ENCODE data around the gene ELF2.
"Not testable (repeated sequence)": the region's sequence is repeated elsewhere in the genome, so short reads cannot be mapped to it uniquely, and the experiment has no call there.

ELF2 gene

DNA sequence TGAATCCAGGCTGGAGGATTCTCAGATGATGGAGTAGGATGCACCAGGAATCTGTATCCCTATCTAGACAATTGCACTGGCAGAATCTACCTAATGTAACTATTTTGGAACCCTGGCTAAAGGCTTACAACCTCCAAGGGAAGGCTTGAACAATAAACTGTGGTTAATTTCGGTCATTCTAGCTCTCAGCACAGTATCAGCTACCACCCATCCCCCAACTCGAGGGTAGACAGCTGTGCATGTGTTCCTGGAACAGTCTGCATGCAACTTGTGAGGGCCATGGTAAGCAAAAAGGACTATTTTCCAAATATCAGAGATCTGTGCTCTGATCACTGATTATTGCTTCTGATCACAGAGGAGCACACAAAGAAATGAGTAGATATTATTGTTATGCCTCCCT lies 34.0 kb downstream of the ELF2 start:
- DNase-seq, result peak in 1 of 5 experiments; percentile 31

DNA sequence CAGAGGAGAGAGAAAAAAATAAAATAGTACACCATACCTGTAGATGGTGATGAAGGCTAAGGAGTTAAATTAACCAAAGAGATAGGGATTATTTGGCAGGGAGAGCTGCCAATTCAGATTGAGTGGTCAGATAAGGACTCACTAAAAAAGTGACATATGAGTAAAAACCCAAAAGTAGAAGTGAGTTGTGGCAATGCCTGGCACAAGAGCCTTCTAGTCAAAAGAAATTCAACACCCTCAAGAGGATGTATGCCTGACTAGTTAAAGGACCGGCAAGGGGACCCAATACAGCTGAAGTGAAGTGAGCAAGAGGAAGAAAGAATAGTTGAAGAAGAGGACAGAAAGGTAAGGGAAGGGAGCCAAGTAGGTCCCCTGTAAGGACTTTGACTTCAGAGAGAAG lies 34.9 kb downstream of the ELF2 start:
- DNase-seq, result peak in 1 of 5 experiments; percentile 81

DNA sequence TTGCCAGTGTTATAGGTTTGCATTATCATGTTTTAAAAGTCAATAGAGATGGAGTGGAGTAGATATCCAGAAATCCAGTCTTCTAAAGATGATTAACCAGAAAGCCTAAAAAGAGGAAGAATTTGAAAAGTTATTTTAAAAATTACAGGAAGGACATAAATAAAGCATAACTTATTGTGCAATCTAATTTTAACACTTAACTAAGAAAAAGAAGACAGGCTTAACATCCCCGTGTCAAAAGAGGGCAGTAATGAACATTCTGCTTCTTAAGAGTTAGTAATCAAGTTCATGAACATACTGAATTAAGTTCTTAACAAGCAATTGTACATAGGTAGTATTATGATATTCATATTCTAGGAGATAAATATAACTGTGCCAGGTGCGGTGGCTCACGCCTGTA lies 39.3 kb downstream of the ELF2 start:
- DNase-seq, result no peak

DNA sequence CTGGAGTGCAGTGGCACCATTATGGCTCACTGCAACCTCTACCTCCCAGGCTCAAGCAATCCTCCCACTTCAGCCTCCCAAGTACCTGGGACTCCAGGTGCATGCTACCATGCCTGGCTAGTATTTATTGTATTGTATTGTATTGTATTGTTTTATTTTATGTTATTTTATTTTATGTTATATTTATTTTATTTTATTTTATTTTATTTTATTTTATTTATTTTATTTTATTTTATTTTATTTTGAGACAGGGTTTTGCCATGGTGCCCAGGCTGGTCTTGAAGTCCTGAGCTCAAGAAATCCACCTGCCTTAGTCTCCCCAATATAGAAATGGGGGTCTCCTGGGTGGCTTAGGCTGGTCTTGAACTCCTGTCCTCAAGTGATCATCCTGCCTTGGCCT lies 42.6 kb downstream of the ELF2 start:
- DNase-seq, result no peak

DNA sequence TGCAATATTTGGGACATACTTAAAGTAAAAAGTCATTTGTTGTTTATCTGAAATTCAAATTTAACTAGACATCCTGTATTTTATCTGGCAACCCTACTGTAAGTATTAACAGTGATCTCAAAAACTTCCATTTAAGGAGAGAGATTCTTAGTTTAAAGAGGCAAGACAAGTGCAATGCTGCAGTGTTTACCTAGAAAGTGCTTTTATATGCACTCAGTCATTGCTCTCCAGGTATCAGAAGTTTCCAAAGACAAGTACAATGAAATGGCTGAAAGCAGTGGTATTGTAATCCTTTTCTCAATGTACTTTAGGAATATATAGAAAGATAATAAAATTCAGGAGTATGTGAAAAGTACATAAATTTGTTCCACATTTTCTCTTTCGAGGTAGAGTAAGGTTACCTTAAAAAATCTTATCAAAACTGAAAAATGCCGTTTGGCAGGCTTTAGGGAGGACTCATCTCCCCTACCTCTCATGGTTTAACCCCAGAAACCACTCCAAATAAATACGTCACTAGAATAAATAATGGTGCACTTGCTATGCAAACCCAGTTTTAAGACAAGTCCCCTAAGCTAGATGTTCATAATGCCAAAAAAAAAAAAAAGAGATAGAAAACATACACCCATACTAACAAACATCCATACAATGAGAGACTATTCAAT lies 45.7 kb downstream of the ELF2 start:
- DNase-seq, result no peak

DNA sequence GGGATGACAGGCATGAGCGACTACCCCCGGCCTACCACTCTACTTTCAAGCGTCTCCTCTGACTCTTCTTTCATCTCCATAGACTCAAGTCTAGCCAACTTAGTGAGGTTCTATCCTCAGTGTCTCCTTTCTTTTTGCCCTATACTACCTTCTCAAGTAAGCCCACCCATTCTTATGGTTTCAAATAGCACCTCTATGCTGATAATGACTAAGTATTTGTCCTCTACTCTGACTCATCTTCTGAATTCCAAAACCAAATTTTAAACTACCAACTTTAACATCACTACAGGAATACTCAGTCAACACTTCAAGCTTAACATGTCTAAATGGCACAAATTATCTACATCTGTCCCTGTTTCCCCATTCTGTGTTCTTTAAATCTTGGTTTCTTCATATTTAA lies 47.8 kb downstream of the ELF2 start:
- DNase-seq, result no peak

DNA sequence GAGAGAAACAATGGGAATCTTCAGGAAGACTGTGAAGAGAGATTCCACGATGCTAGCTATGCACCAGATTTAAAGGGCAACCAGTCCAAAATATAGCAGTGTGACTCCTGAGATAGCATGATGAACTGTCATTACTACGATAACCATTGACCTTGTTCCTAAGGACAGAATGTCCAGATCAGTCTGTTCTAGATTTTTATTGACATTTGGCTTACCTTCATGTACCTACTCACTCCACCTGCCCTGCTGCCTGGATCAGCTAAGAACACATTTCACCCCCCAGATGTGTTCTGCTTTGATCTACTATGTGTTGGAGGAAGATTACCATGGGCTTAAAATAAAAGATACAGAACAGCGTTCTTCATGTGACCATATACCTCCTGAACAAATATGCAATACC lies 50.1 kb downstream of the ELF2 start:
- DNase-seq, result no peak

DNA sequence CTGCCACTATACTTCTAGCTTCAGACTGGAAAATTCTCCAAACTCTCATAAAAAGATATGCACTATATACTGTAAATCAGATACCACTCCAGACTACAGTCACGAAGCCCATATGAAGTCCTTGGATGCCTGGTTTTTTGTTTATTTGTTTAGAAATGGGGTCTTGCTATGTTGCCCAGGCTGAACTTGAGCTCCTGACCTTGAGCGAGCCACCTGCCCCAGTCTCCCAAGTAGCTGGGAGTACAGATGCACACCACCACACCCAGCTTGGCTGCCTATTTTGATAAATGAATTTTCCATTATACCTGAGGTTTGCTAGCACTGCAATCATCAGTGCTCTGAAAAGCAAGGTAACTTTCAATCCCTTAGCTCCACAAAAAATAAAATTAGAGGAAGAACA lies 53.1 kb downstream of the ELF2 start:
- no peak for DNase-seq

DNA sequence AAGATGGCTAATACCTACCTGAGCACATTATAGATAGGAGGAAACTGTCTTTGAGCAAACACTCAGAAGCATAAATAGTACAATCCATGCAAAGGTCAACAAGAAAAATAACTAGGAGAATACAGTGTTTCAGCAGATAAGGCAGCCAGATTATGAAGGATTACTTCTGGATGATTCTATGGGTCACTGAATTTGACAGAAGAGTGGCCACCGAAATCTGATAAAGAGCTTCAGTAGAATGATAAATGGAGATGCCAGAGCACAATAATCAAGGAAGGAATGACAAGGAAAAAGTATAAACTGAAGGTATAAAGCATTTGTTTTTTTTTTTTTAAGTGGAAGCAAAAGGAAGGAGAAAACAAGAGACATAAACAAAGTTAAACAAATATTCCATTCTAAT lies 58.7 kb downstream of the ELF2 start:
- DNase-seq, result no peak

DNA sequence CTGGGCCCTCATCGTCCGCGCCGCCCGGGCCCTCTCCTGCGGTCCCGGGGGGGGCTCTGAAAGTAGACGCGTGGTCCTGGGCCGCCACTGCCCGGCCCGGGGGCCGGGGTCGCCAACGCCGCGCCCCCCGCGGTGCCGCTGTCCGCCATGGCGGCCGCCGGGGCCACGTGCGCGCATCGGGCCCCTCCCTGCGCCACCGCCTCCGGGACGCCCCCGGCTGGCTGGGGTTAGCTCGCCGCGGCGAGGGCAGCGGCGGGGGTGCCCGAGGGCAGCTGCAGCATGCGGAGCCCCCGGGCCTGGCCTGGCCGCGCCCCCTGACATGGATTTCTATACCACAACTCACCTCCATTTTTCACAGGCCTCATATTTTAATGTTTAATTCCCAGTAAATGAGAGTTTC lies 61.8 kb downstream of the ELF2 start:
- DNase-seq, result no peak

DNA sequence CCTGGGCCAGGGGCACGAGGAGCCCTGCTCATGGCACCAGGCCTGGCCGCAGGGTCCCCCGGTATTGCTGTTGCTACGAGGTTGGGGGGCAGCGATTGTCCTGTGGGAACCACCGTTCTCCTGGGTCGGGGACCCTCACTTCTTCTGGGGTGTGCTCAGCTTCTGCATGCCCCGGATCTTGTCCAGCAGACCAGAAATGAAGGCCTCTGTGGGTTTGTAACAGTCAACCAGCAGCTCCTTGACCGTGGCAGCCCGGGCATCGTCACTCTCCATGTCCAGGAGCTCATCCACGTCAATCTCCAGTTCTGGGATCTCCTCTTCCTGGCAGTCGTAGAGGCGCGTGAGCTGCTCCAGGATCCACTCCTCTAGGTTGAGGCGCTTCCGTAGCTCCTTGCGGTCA lies 62.2 kb downstream of the ELF2 start:
- not testable (repeated sequence) for DNase-seq

DNA sequence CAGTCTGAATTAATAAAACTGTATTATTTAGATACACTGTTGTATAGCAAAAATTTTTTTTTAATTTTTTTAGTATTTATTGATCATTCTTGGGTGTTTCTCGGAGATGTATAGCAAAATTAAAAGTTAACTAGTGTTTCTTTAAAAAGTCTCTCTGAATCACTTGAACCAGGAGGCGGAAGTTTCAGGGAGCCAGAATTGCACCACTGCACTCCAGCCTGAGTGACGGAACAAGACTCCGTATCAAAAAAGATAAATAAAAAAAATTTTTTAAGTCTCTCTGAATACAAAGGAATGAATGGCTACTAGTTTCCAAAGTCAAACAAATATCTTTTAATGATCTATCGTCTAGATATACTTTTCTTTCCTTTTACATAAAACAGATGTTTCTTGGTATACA lies 64.4 kb downstream of the ELF2 start:
- DNase-seq, result no peak

DNA sequence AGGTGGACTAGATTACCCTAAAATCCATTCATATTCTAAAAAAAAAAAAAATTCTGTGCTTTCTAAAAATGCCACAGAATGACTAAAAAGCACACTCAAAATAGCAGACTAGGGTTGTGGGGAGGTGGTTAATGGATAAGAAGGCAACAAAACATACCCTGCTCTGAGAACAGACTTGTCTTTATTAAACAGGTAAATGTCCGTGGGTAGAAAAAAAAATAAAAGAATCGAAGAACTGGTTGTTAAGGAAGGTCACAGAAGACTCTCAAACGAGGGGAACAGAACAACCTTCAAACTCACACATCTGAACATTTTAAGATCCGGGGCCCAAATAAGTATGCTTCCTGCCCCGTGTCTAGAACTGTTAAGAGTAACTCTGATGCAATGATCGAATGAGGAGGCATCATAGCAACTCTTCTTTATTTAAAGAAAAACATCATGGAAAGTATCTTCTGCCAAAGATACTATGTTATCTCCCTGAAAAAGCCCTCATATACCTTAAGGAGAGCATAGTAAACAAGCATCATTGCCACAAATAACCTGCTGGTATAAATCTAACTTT lies 68.4 kb downstream of the ELF2 start:
- DNase-seq, result no peak

DNA sequence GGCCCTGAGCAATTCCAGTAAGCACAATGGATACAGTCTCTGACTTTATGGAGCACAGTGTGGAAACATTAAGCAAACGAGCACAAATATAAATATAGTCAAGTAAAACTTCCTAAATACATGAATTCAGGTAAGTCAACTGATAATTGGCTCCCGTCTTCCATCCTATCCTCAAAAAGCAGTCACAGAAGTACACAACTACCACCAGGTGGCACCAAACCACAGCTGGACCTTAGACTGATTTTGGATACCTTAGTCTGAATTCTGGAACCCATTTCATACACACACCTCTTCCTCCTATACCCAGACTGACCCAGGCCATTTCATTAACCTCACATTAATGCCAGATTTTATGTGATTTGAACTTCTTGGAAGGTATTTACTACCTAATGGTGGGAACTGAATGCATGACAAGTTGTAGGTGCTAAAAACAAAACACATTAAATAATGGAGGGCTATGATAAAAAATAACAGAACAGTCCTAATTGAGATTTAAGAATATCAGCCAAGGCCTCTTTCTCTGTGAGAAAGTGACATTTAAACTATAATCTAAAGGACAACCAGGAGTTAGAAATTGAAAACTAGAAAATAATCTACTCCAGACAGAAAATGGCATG lies 77.5 kb downstream of the ELF2 start:
- peak; percentile 22 to 79 (median 50) for DNase-seq

DNA sequence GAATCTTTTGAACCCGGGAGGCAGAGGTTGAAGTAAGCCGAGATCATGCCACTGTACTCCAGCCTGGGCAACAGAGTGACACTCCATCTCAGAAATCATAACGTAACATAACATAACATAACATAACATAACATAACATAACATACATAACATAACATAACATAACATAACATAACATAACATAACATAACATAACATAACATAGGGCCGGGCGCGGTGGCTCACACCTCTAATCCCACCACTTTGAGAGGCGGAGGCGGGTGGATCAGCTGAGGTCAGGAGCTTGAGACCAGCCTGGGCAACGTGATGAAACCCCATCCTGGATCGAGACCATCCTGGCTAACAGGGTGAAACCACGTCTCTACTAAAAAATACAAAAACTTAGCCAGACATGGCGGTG lies 84.7 kb downstream of the ELF2 start:
- DNase-seq, result no peak

DNA sequence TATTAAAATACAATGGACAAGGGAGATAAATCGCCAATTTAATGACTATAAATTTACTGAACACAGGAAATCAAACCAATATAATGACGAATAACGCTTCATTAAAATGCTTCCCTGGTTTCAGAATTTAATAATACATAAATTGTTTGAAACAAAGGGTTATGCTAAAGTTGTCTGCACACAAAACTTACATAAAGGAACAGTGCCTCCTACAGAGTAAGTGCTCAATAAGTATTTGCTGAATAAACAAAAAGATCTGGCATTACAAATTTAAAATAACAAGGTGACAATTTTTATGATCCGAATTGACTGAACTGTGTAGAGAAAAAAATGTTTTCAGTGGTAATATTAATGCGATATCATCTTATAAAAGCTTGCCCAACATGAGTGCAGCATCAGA lies 91.9 kb downstream of the ELF2 start:
- peak in 2 of 5 experiments; percentile 2 to 45 for DNase-seq

DNA sequence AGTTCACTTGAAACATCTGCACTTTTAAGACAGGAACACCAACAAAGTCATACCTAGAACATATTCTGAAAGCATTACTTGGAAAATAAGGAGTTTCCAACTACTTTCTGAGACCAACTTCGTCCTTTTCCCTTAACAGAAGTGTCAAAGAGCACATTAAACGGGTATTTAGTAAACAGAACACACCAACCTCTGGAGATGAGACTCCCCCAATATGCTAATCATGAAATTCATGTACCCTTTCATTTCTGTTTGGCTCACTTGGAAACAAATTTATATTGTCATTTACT lies 92.3 kb downstream of the ELF2 start:
- no peak for DNase-seq

DNA sequence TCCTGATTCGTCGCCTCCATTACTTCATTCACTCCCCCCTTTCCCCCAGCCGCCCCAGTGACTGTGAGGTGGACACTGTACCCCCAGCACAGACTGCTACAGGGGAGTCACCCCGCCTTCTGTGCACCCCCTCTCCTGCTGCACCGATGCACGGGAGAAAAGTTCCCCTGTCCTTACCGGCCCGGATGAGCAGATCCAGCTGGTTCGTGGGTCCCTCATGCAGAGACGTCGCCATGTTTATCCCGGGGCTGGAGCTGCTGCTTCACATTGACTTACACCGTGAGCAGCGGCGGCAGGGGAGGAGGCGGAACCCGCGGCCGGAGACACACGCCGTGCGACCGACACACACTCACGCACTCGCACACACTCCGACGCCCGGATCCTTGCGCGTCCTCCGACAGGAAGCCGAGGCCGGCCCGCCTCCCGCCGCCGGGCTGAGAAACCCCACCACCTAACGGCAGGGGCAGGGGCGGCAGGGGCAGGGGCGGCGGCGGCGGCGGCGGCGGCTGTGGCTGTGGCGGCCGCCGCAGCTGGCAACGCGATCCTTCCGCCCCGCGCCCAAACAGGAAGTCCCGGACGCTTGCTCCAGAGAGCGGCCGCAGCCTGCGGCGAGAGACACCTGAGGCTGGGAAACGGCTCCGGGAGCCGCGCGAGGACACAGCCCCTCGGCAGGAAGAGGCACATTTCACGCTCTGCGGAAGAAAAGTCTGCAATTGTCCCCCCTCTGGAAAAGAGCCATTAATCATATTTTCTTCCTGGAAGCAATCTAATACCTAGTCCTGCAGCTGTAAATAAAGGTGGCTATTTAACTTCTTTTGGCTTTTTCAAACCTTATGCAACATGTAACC lies 92.8 kb downstream of the ELF2 start:
- DNase-seq, result peak; percentile 67 to 96 (median 75)

DNA sequence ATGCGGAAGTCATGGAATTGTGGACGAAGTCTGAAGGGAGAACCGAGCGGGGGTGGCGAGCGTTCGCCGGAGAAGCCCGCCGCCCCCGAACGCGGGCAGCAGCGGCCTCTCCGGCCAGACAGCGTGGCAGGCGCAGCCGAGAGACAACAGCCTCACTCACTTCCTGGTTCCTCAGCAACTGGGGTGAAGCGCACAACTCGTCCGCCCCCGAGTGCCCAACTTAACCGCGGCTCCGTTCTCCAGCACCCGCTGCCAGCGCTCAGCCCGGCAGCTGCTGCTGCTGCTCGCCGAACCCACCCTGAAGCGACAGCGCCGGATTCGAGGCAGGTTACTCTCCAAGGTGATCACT lies 93.4 kb downstream of the ELF2 start:
- peak in 4 of 5 experiments; percentile 45 to 82 (median 68) for DNase-seq

DNA sequence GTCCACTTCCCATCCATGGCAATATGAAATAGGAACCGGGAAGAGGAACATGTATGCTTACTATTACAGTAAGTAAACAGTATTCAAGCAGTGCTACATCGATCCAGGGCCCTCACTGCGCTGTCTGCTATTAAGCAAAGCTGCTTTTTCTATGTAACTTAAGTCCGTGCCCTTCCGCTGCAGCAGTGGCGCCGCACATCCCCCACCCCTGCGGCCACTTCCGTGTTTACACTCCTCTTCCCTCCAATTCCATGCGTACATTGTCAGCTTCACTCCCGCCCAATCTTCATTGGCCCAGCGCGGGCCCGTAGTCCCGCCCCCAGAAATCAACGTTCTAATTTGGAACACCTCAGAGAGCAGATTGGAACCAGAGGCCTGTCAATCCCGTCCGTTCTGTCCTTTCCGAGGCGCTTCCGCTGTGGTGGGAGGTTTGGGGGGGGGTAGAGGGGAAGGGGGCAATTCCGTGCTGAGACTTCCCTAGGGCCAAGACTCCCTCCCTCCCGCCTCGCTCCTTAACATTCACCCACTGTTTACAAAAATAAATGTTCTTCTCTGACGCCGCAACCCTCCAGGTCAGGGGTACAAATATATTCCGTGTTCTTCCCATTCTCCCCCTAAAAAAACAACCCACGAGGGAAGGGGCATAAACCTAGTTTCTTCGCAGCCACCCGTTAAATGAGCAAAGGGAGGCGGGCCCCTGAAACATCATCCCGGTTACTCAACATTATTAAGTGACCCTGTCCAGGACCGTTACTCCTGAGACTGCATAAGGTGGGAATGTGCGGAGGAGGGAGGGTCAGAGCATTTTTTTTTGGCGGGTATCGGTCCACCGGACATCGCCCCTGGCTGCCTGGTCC lies 94.0 kb downstream of the ELF2 start:
- DNase-seq, result peak; percentile 74 to 99 (median 89)

DNA sequence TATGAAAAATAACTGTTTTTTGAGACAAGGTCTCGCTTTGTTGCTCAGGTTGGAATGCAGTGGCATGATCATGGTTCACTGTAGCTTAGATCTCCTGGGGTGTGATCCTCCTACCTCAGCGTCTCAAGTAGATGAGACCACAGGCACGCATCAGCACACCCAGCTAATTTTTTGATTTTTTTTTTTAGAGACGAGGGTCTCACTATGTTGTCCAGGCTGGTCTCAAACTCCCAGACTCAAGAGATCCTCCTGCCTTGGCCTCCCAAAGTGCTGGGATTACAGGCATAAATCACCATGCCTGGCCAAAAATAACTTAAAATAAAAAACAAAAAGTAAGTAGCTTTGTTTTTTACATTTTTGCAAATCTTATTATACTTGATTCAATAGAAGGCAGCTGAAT lies 98.1 kb downstream of the ELF2 start:
- no peak for DNase-seq

DNA sequence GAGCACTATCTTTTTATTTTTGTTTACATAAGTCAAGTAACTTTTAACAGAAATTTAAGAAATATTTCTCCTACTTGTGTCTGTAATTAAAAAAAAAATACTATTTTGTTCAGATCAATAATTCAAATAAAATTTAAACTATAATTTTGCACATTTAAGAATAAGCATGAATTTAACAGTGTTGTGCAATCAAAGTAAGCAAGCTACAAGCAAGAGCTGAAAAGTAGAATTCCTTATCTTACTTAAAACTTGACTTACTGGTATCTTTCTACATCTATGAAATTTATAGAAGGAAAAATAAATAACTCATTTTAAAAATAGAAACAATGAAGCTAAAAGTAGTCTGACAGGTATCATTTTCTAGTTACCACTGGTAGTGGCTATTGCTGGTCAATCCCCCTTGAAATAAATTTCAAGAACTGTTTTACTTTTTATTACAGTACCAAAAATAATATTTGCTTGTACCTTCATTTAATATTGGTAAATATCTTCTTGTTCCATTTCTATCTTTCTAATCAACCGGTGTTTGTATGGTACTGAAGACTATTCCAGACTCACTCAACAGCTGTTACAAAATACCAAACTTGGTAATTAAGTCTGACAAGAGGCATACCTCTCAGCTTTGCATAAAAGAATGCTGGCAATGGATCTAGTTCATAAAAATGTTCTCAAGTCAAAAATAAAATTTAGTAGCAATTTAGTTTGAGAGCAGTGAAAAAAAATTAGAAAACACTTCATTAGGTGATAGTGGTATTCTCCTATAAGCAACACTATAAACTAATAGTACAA lies 99.3 kb downstream of the ELF2 start:
- DNase-seq, result no peak
